HCT116 (cell line): Measurements from ENCODE around the gene IBA57. TPM values are rescaled to one million over a fixed set of nuclear protein-coding genes. Genes with fewer than 3 reads are reported as not detected.

Source experiments
- ATAC-seq: fragments of 200-7000 bp; cut with Tn5 transposase; 2 replicates; pipeline ENCODE4 v1.9.1; 2020; ENCODE audit warnings: mild to moderate bottlenecking, moderate library complexity
- BruUV-seq: library from RNA; stranded (reverse); fragments of 400-500 nt; replicated peaks from 2 replicates; lab custom pipeline; 2021; lab: Mats Ljungman, UMichigan
- CTCF ChIA-PET: fragments of 300-600 bp; sonication (Branson Sonifier 250); formaldehyde crosslinking; loops from one replicate; lab custom pipeline; 2021; ENCODE audit warnings: antibody characterized with exemption; lab: Charles Lee
- POLR2A ChIA-PET: fragments of 300-600, 350-600 bp; sonication (Branson Sonifier 250); formaldehyde crosslinking; loops from one replicate; lab custom pipeline; 2021; ENCODE audit warnings: antibody characterized with exemption; lab: Charles Lee
- RAD21 ChIA-PET, 2 experiments: fragments of 300-600 bp; sonication (Branson Sonifier 250); formaldehyde crosslinking; loops; one replicate each; lab custom pipeline; 2023; ENCODE audit warnings: low total read pairs in 2 of 2; ENCODE audit not compliant: uncharacterized antibody in 2 of 2, unreplicated experiment in 2 of 2, low non-redundant PET in 1 of 2; lab: Charles Lee
- DNase-seq: peaks from one replicate; pipeline ENCODE4 v3.0.0-alpha.2; 2010; ENCODE audit warnings: low read depth, low spot score
- H2AFZ ChIP-seq: fragments of 200-600 bp; shearing (Covaris generic), sonication (generic); 2 replicates; pipeline ENCODE4 v1.6.1; 2017; ENCODE audit warnings: low read depth, mixed run types, mixed read lengths, antibody characterized with exemption, low read length; ENCODE audit not compliant: poor library complexity, severe bottlenecking
- H3K27ac ChIP-seq: 2 replicates; pipeline ENCODE4 v1.5.1; 2012; ENCODE audit warnings: low read depth, low read length
- H3K27me3 ChIP-seq: fragments of 200-600 bp; sonication (generic); 2 replicates; pipeline ENCODE4 v1.6.1; 2016; ENCODE audit warnings: mixed run types, low read length, mixed read lengths; ENCODE audit not compliant: insufficient read depth
- H3K36me3 ChIP-seq, 2 experiments: fragments of 200-500 bp in 1 of 2; fragments of 200-600 bp in 1 of 2; sonication (Bioruptor generic) in 1 of 2; sonication (generic) in 1 of 2; 2 replicates each; pipeline versions ENCODE4 v1.5.1 to v1.6.1; 2014 to 2016; ENCODE audit warnings: low read length in 2 of 2, inconsistent platforms in 1 of 2, mixed read lengths in 1 of 2, mixed run types in 1 of 2; ENCODE audit not compliant: insufficient read depth in 2 of 2, control insufficient read depth in 1 of 2
- H3K4me1 ChIP-seq, 2 experiments: fragments of 200-600 bp in 1 of 2; sonication (generic) in 1 of 2; 2 replicates each; pipeline versions ENCODE4 v1.5.1 to v1.6.1; 2012 to 2017; ENCODE audit warnings: low read length in 2 of 2, inconsistent platforms in 1 of 2, mild to moderate bottlenecking in 1 of 2, mixed read lengths in 1 of 2, mixed run types in 1 of 2, moderate library complexity in 1 of 2; ENCODE audit not compliant: insufficient read depth in 2 of 2, control insufficient read depth in 1 of 2
- H3K4me2 ChIP-seq: fragments of 200-600 bp; sonication (generic); 2 replicates; pipeline ENCODE4 v1.6.1; 2017; ENCODE audit warnings: mixed run types, low read length, mixed read lengths
- H3K4me3 ChIP-seq, 2 experiments: fragments of 200-600 bp in 1 of 2; sonication (generic) in 1 of 2; replicated peaks in 1 of 2; 2 replicates each; pipeline ENCODE4 v1.5.1; 2011 to 2016; ENCODE audit warnings: low read length in 2 of 2, control low read depth in 1 of 2, low read depth in 1 of 2, mild to moderate bottlenecking in 1 of 2, mixed read lengths in 1 of 2, mixed run types in 1 of 2
- H3K79me2 ChIP-seq: fragments of 200-600 bp; sonication (generic); 2 replicates; pipeline ENCODE4 v1.6.1; 2017; ENCODE audit warnings: mild to moderate bottlenecking, mixed run types, low read length, moderate library complexity, mixed read lengths; ENCODE audit not compliant: insufficient read depth
- H3K9ac ChIP-seq: fragments of 200-600 bp; sonication (generic); 2 replicates; pipeline ENCODE4 v1.6.1; 2016; ENCODE audit warnings: low read length, mixed read lengths
- H3K9me2 ChIP-seq: fragments of 200-600 bp; sonication (generic), shearing (Covaris generic); 2 replicates; pipeline ENCODE4 v1.6.1; 2017; ENCODE audit warnings: mixed run types, mild to moderate bottlenecking, moderate library complexity; ENCODE audit not compliant: insufficient read depth
- H3K9me3 ChIP-seq, 2 experiments: fragments of 200-500 bp in 1 of 2; fragments of 200-600 bp in 1 of 2; sonication (Bioruptor generic) in 1 of 2; sonication (generic) in 1 of 2; 2 replicates each; pipeline ENCODE4 v1.6.1; 2014 to 2017; ENCODE audit warnings: low read length in 2 of 2, mixed read lengths in 2 of 2, inconsistent platforms in 1 of 2, low read depth in 1 of 2, mild to moderate bottlenecking in 1 of 2, mixed run types in 1 of 2, moderate library complexity in 1 of 2; ENCODE audit not compliant: control insufficient read depth in 1 of 2, insufficient read depth in 1 of 2
- H4K20me1 ChIP-seq: fragments of 200-600 bp; sonication (generic), shearing (Covaris generic); 2 replicates; pipeline ENCODE4 v1.6.1; 2017; ENCODE audit warnings: mixed run types, mild to moderate bottlenecking, moderate library complexity; ENCODE audit not compliant: insufficient read depth
- CBX3 ChIP-seq: IDR thresholded peaks from 2 replicates; pipeline ENCODE4 v1.6.1; 2012; ENCODE audit warnings: low read depth
- ELF1 ChIP-seq: IDR thresholded peaks from 2 replicates; pipeline ENCODE4 v1.6.1; 2012; ENCODE audit warnings: low read depth, borderline replicate concordance
- POLR2AphosphoS5 ChIP-seq: IDR thresholded peaks from 2 replicates; pipeline ENCODE4 v1.6.1; 2011; ENCODE audit warnings: mild to moderate bottlenecking, low read depth, low read length, moderate library complexity
- TCF7L2 ChIP-seq: IDR thresholded peaks from 2 replicates; pipeline ENCODE4 v1.7.0; 2011; ENCODE audit warnings: borderline replicate concordance, inconsistent platforms; ENCODE audit not compliant: insufficient read depth, insufficient read length; ENCODE audit errors: extremely low read depth
- ZBTB33 ChIP-seq: IDR thresholded peaks from 2 replicates; pipeline ENCODE4 v1.6.1; 2011; ENCODE audit warnings: mild to moderate bottlenecking, low read length, moderate library complexity; ENCODE audit not compliant: insufficient replicate concordance; ENCODE audit errors: extremely low read depth
- intact Hi-C: fragments of 100-400 bp; cut with micrococcal nuclease; formaldehyde crosslinking; loops from 2 replicates; pipeline ENCODE4 v1.10.0; 2022
- total RNA-seq: library from RNA; stranded (reverse); gene quantifications from one replicate; pipeline ENCODE4 v1.2.1, GENCODE V29; 2021; ENCODE audit not compliant: unreplicated experiment
- TF ChIP-seq, protein P1 (sequence below), 3 experiments: fragments of 200-600 bp in 1 of 3; sonication (generic) in 1 of 3; IDR thresholded peaks in 2 of 3; conservative IDR thresholded peaks in 1 of 3; 2 replicates each; pipeline ENCODE4 v1.5.1; 2012 to 2017; ENCODE audit warnings: low read depth in 2 of 3, low read length in 2 of 3, antibody characterized with exemption in 1 of 3, borderline replicate concordance in 1 of 3, control low read depth in 1 of 3, mild to moderate bottlenecking in 1 of 3, mixed read lengths in 1 of 3, mixed run types in 1 of 3, moderate library complexity in 1 of 3; ENCODE audit not compliant: insufficient read depth in 1 of 3
- TF ChIP-seq, protein P2 (sequence below): IDR thresholded peaks from 2 replicates; pipeline ENCODE4 v1.6.1; 2012

Gene IBA57
- total RNA-seq, 1 experiment from 2014 or later, result 11.6 TPM

GRCh38 chr1:228194921-228195812 is 29.6 kb downstream of the IBA57 start:
- H3K36me3 ChIP-seq, result no peaks in the 10 kb centered on the region
- no TSS peak for BruUV-seq
- RAD21 ChIA-PET, result no interaction called here
- H3K4me3 ChIP-seq, result no peak overlapping the region
- H3K9ac ChIP-seq, result no peak overlapping the region
- ATAC-seq (no peak), DNase-seq (no peak)
- POLR2A ChIA-PET, result no interaction called here
- no peaks in the 10 kb centered on the region for H4K20me1 ChIP-seq
- no peaks in the 10 kb centered on the region for H3K27me3 ChIP-seq
- TF ChIP-seq CBX3 (no peak), ZBTB33 (no peak), POLR2AphosphoS5 (no peak)
- H3K27ac ChIP-seq, result no peak overlapping the region
- H3K4me2 ChIP-seq, result no peak overlapping the region
- H2AFZ ChIP-seq, result no peak overlapping the region
- no peaks in the 10 kb centered on the region for H3K9me2 ChIP-seq
- peaks cover 9 to 21% of the 10 kb centered on the region in 2 experiments; a peak in 3 of 4 replicates for H3K9me3 ChIP-seq
- CTCF ChIA-PET, result no interaction called here
- intact Hi-C loops, result no loop called here
- no peaks in the 10 kb centered on the region for H3K79me2 ChIP-seq
- no peaks in the 10 kb centered on the region for H3K4me1 ChIP-seq

DNA sequence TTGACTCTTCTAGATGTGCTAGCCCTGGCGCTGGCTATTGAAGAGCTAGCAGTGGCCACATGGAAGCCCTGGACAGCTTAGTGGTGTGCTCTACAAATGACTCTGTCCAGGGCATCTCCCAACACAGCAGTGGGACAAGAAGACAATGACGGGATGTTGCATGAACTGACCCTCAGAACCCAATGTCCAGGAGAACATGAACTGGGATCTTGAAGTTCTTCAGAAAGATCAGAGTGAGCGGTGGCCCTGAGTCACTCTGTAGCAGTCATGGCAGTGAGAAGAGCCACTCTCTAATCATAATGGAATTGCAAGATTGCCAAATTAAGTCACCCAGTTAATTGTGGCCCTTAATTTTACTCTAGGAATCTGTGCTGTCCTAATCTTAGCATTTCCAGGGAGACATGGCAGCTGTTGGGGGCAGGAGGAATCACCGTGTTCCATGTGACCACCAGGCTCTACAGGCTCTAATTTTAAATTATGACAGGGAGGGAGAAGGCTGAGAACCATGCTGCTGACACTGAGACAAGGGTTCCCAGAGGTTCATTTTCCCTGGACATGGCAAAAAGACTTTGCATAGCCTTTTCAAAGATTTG is 32.0 kb downstream of the IBA57 start:
- no peaks in the 10 kb centered on the region for H3K36me3 ChIP-seq
- peaks cover 9 to 24% of the 10 kb centered on the region in 2 experiments; a peak in 3 of 4 replicates for H3K9me3 ChIP-seq
- H3K27ac ChIP-seq, result no peak overlapping the region
- H3K27me3 ChIP-seq, result no peaks in the 10 kb centered on the region
- H3K9me2 ChIP-seq, result no peaks in the 10 kb centered on the region
- ChIA-PET CTCF (no interaction called here), RAD21 (no interaction called here), POLR2A (no interaction called here)
- no peak overlapping the region for H3K9ac ChIP-seq
- no TSS peak for BruUV-seq
- no peaks in the 10 kb centered on the region for H3K4me1 ChIP-seq
- no peaks in the 10 kb centered on the region for H4K20me1 ChIP-seq
- TF ChIP-seq POLR2AphosphoS5 (no peak), TCF7L2 (no peak), ELF1 (no peak)
- TF ChIP-seq, protein P1, sequence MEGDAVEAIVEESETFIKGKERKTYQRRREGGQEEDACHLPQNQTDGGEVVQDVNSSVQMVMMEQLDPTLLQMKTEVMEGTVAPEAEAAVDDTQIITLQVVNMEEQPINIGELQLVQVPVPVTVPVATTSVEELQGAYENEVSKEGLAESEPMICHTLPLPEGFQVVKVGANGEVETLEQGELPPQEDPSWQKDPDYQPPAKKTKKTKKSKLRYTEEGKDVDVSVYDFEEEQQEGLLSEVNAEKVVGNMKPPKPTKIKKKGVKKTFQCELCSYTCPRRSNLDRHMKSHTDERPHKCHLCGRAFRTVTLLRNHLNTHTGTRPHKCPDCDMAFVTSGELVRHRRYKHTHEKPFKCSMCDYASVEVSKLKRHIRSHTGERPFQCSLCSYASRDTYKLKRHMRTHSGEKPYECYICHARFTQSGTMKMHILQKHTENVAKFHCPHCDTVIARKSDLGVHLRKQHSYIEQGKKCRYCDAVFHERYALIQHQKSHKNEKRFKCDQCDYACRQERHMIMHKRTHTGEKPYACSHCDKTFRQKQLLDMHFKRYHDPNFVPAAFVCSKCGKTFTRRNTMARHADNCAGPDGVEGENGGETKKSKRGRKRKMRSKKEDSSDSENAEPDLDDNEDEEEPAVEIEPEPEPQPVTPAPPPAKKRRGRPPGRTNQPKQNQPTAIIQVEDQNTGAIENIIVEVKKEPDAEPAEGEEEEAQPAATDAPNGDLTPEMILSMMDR (IDR thresholded peaks at IDR 0.05 in 2 of 3, conservative IDR thresholded peaks at IDR 0.05 in 1 of 3; ENCODE audit: borderline replicate concordance in 1 of 3, insufficient read depth in 1 of 3, low read depth in 2 of 3, low read length in 2 of 3), result no peak
- TF ChIP-seq, protein P2, sequence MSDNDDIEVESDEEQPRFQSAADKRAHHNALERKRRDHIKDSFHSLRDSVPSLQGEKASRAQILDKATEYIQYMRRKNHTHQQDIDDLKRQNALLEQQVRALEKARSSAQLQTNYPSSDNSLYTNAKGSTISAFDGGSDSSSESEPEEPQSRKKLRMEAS, result no peak
- no peak overlapping the region for H2AFZ ChIP-seq
- no peak for ATAC-seq
- H3K4me2 ChIP-seq, result no peak overlapping the region
- intact Hi-C loops, result no loop called here
- no peaks in the 10 kb centered on the region for H3K79me2 ChIP-seq
- no peak overlapping the region for H3K4me3 ChIP-seq
- no peak for DNase-seq
